H1 (cell line): Measurements from ENCODE around the gene BNC2. TPM values are rescaled to one million over a fixed set of nuclear protein-coding genes. Genes with fewer than 3 reads are reported as not detected.

Experiments
- CTCF ChIA-PET: fragments of 300-600 bp; sonication (Branson Sonifier 250); formaldehyde crosslinking; loops from one replicate; lab custom pipeline; 2021; ENCODE audit not compliant: partially characterized antibody; lab: Charles Lee
- POLR2A ChIA-PET: fragments of 300-600 bp; sonication (Branson Sonifier 250); formaldehyde crosslinking; loops from one replicate; lab custom pipeline; 2021; ENCODE audit warnings: inconsistent platforms; ENCODE audit not compliant: partially characterized antibody; lab: Charles Lee
- DNase-seq, 2 experiments: peaks; one replicate each; pipeline versions ENCODE4 v3.0.0 to v3.0.0-alpha.2; 2010 to 2022; ENCODE audit warnings: low spot score in 2 of 2, low read depth in 1 of 2, mixed read lengths in 1 of 2
- FAIRE-seq: peaks from 2 replicates; lab custom pipeline; 2011; peaks lifted over from hg19 to GRCh38; lab: Jason Lieb, UNC
- H2AFZ ChIP-seq: 2 replicates; pipeline ENCODE4 v1.8.1; 2012; ENCODE audit warnings: low read length, inconsistent platforms
- H2AK5ac ChIP-seq: 2 replicates; pipeline ENCODE4 v1.6.1; 2013; ENCODE audit warnings: low read depth, low read length
- H2BK120ac ChIP-seq: replicated peaks from 2 replicates; pipeline ENCODE3; 2013; ENCODE audit warnings: low read depth, low read length, inconsistent platforms
- H2BK12ac ChIP-seq: 2 replicates; pipeline ENCODE4 v1.6.1; 2013; ENCODE audit warnings: low read depth, low read length
- H2BK15ac ChIP-seq: 2 replicates; pipeline ENCODE4 v1.6.1; 2013; ENCODE audit warnings: low read length
- H2BK20ac ChIP-seq: 2 replicates; pipeline ENCODE4 v1.6.1; 2013; ENCODE audit warnings: low read length
- H2BK5ac ChIP-seq: 2 replicates; pipeline ENCODE4 v1.6.1; 2013; ENCODE audit warnings: low read depth, low read length
- H3K14ac ChIP-seq: 2 replicates; pipeline ENCODE4 v1.6.1; 2013; ENCODE audit warnings: inconsistent platforms; ENCODE audit not compliant: insufficient read length
- H3K18ac ChIP-seq: 2 replicates; pipeline ENCODE4 v1.6.1; 2013; ENCODE audit warnings: low read length; ENCODE audit errors: extremely low read depth
- H3K23ac ChIP-seq: 2 replicates; pipeline ENCODE4 v1.6.1; 2013; ENCODE audit warnings: inconsistent platforms; ENCODE audit not compliant: insufficient read length
- H3K23me2 ChIP-seq: 2 replicates; pipeline ENCODE4 v1.6.1; 2013; ENCODE audit warnings: low read depth, low read length
- H3K27ac ChIP-seq: 2 replicates; pipeline ENCODE4 v1.6.1; 2011; ENCODE audit warnings: low read depth, low read length, inconsistent platforms
- H3K27me3 ChIP-seq, 4 experiments: replicated peaks in 1 of 4; 1 replicate in 1 of 4; 2 replicates in 3 of 4; pipeline versions ENCODE4 v1.6.1 to v1.8.1; 2011 to 2013; ENCODE audit warnings: low read length in 3 of 4, mild to moderate bottlenecking in 3 of 4, inconsistent platforms in 2 of 4, mixed read lengths in 2 of 4, moderate library complexity in 1 of 4; ENCODE audit not compliant: control insufficient read depth in 3 of 4, insufficient read depth in 3 of 4; ENCODE audit errors: extremely low read depth in 1 of 4
- H3K36me3 ChIP-seq, 4 experiments: 2 replicates each; pipeline versions ENCODE4 v1.6.1 to v1.8.1; 2011 to 2013; ENCODE audit warnings: mild to moderate bottlenecking in 4 of 4, low read length in 3 of 4, moderate library complexity in 2 of 4, control low read depth in 1 of 4, inconsistent platforms in 1 of 4; ENCODE audit not compliant: insufficient read depth in 4 of 4, control insufficient read depth in 2 of 4
- H3K4ac ChIP-seq: replicated peaks from 2 replicates; pipeline ENCODE3; 2013; ENCODE audit warnings: low read length, low read depth, mixed read lengths, inconsistent platforms; ENCODE audit not compliant: insufficient read length
- H3K4me1 ChIP-seq, 4 experiments: replicated peaks in 1 of 4; 1 replicate in 1 of 4; 2 replicates in 3 of 4; pipeline versions ENCODE4 v1.6.1 to v1.8.1; 2011 to 2013; ENCODE audit warnings: low read length in 3 of 4, inconsistent platforms in 2 of 4, mixed read lengths in 1 of 4; ENCODE audit not compliant: insufficient read depth in 4 of 4, control insufficient read depth in 3 of 4
- H3K4me2 ChIP-seq, 2 experiments: 2 replicates each; pipeline versions ENCODE4 v1.6.1 to v1.8.1; 2011 to 2013; ENCODE audit warnings: low read depth in 2 of 2, low read length in 2 of 2, control low read depth in 1 of 2, inconsistent platforms in 1 of 2, mild to moderate bottlenecking in 1 of 2; ENCODE audit not compliant: insufficient read depth in 1 of 2
- H3K4me3 ChIP-seq, 4 experiments: fragments of 200-600, 300-600 bp in 1 of 4; sonication (generic), shearing (Covaris generic), sonication (Bioruptor Twin) in 1 of 4; 2 replicates each; pipeline versions ENCODE4 v1.5.1 to v1.8.1; 2011 to 2016; ENCODE audit warnings: low read length in 4 of 4, low read depth in 3 of 4, control low read depth in 2 of 4, inconsistent platforms in 2 of 4, mild to moderate bottlenecking in 2 of 4, mixed read lengths in 1 of 4, moderate library complexity in 1 of 4; ENCODE audit not compliant: insufficient read depth in 2 of 4; ENCODE audit errors: extremely low read depth in 1 of 4
- H3K56ac ChIP-seq: replicated peaks from 2 replicates; pipeline ENCODE3; 2013; ENCODE audit warnings: low read depth, mild to moderate bottlenecking, mixed read lengths, low read length, inconsistent platforms; ENCODE audit not compliant: insufficient read length
- H3K79me1 ChIP-seq: 2 replicates; pipeline ENCODE4 v1.6.1; 2013; ENCODE audit warnings: low read depth, low read length, control low read depth
- H3K79me2 ChIP-seq, 2 experiments: 2 replicates each; pipeline versions ENCODE4 v1.6.1 to v1.8.1; 2012 to 2013; ENCODE audit warnings: low read length in 2 of 2, mild to moderate bottlenecking in 2 of 2, inconsistent platforms in 1 of 2; ENCODE audit not compliant: insufficient read depth in 2 of 2, control insufficient read depth in 1 of 2
- H3K9ac ChIP-seq, 4 experiments: replicated peaks in 1 of 4; 1 replicate in 1 of 4; 2 replicates in 3 of 4; pipeline versions ENCODE4 v1.6.1 to v1.8.1; 2011 to 2013; ENCODE audit warnings: low read depth in 3 of 4, low read length in 3 of 4, control low read depth in 2 of 4, mild to moderate bottlenecking in 2 of 4, moderate library complexity in 2 of 4, inconsistent platforms in 1 of 4; ENCODE audit errors: extremely low read depth in 1 of 4
- H3K9me3 ChIP-seq, 2 experiments: 2 replicates each; pipeline versions ENCODE4 v1.6.1 to v1.8.1; 2012 to 2013; ENCODE audit warnings: mild to moderate bottlenecking in 2 of 2, moderate library complexity in 2 of 2, control low read depth in 1 of 2, inconsistent platforms in 1 of 2, low read depth in 1 of 2, low read length in 1 of 2, mixed read lengths in 1 of 2; ENCODE audit not compliant: insufficient read depth in 2 of 2
- H4K20me1 ChIP-seq, 2 experiments: replicated peaks in 1 of 2; 2 replicates each; pipeline versions ENCODE3 to v1.8.1; 2011 to 2013; ENCODE audit warnings: inconsistent platforms in 2 of 2, low read length in 2 of 2, mild to moderate bottlenecking in 1 of 2; ENCODE audit not compliant: insufficient read depth in 2 of 2, control insufficient read depth in 1 of 2
- H4K5ac ChIP-seq: 2 replicates; pipeline ENCODE4 v1.6.1; 2013; ENCODE audit warnings: low read length, low read depth, mixed read lengths, inconsistent platforms; ENCODE audit not compliant: insufficient read length
- H4K8ac ChIP-seq: 2 replicates; pipeline ENCODE4 v1.8.0; 2013; ENCODE audit warnings: mild to moderate bottlenecking, moderate library complexity, low read length, inconsistent platforms; ENCODE audit not compliant: insufficient read depth; ENCODE audit errors: extremely low read depth
- H4K91ac ChIP-seq: replicated peaks from 2 replicates; pipeline ENCODE3; 2013; ENCODE audit warnings: low read length, mixed read lengths, inconsistent platforms; ENCODE audit not compliant: insufficient read length
- ATF3 ChIP-seq: IDR thresholded peaks from 2 replicates; pipeline ENCODE4 v1.6.1; 2011; ENCODE audit warnings: low read depth, mild to moderate bottlenecking, low read length; ENCODE audit not compliant: insufficient read depth
- BCL11A ChIP-seq, 2 experiments: IDR thresholded peaks; one replicate each; pipeline ENCODE4 v1.6.1; 2011; ENCODE audit warnings: low read depth in 2 of 2, low read length in 2 of 2, mild to moderate bottlenecking in 2 of 2
- JUND ChIP-seq: IDR thresholded peaks from 2 replicates; pipeline ENCODE4 v1.6.1; 2011; ENCODE audit warnings: mild to moderate bottlenecking, improper control_type of control experiment, low read length
- WGBS, 2 experiments: shearing (Covaris generic) in 1 of 2; methylation state at CpG; one replicate each; pipeline versions ENCODE4 v1.1.6 to v1.1.7; 2013 to 2015; ENCODE audit warnings: low lambda C conversion rate in 2 of 2, mixed read lengths in 2 of 2, inconsistent platforms in 1 of 2, low coverage in 1 of 2, missing lambda C conversion rate in 1 of 2; ENCODE audit not compliant: insufficient replicate concordance in 2 of 2, insufficient coverage in 1 of 2, insufficient read length in 1 of 2; ENCODE audit errors: extremely low coverage in 1 of 2, missing lambda C conversion rate in 1 of 2; 5-methylcytosine and 5-hydroxymethylcytosine counted together
- polyA plus RNA-seq, 7 experiments: library from polyadenylated mRNA; depleted of rRNA in 3 of 7; stranded (reverse) in 5 of 7; unstranded in 2 of 7; fragments of >200 nt in 5 of 7; fragments of 200-250 nt in 2 of 7; gene quantifications; 1 replicate in 5 of 7; 2 replicates in 1 of 7; 4 replicates in 1 of 7; pipeline versions ENCODE4 v1.2.1 to v1.2.3, GENCODE V29; 2011 to 2013; ENCODE audit warnings: missing spikeins in 2 of 7, mixed read lengths in 2 of 7
- total RNA-seq: library from RNA; stranded (reverse); fragmentation: NEBNext Ultra II Directional; extraction: Animal tissue kit (Norgen Biotek cat#: 25700); gene quantifications from 2 replicates; pipeline ENCODE4 v1.2.1, GENCODE V29; 2021

Gene BNC2
- total and polyA plus RNA-seq, 2 of the 8 experiments (the other 6 are each of a cell fraction or from before 2014, with no cell fraction given): 16.0 to 26.8 TPM

DNA sequence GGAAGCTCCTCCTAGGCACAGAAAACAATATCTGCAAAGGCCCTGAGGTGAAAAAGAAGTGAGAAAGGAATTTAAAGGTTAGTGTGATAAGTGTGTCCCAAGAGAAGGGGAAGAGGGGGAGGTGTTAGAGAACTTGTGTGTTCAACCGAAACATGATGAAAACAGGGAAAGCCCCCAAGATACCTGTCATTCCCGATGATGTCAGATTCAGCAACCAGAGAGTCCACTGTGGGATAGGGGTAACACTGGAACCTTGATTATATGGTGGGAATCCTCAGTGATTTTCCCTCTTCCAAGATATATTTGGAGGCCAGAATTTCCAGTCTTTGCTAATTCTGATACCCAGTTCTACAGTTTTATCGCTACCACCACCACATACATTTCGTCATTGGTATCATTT, 15.5 kb upstream of the BNC2 start:
- no peak overlapping the region for H2BK15ac ChIP-seq
- H3K27ac ChIP-seq: no peak overlapping the region
- H2AFZ ChIP-seq: peak overlapping the region; percentile 67; the same call in 1 of the 2 replicates
- H4K5ac ChIP-seq: no peak overlapping the region
- no peak overlapping the region for H2BK20ac ChIP-seq
- WGBS, 2 experiments: 87% methylated on average over 4 of the region's 4 CpGs; no CpG with 5 or more reads in 1 of the 2 experiments
- H4K20me1 ChIP-seq: no peaks in the 10 kb centered on the region
- H3K18ac ChIP-seq: no peak overlapping the region
- no peak overlapping the region for H3K9ac ChIP-seq
- H3K4ac ChIP-seq: no peak overlapping the region
- no peaks in the 10 kb centered on the region; a peak in 1 of 7 replicates for H3K27me3 ChIP-seq
- POLR2A ChIA-PET: no interaction called here
- no peaks in the 10 kb centered on the region for H3K79me1 ChIP-seq
- H2BK5ac ChIP-seq: no peak overlapping the region
- no peak overlapping the region for H3K56ac ChIP-seq
- H2BK12ac ChIP-seq: no peak overlapping the region
- H2BK120ac ChIP-seq: no peak overlapping the region
- DNase-seq (no peak), FAIRE-seq (no peak)
- no peaks in the 10 kb centered on the region for H3K36me3 ChIP-seq
- no peak overlapping the region for H4K91ac ChIP-seq
- H3K9me3 ChIP-seq: peaks cover 0 to 3% of the 10 kb centered on the region in 2 experiments; a peak in 2 of 4 replicates
- H3K23ac ChIP-seq: no peak overlapping the region
- CTCF ChIA-PET: no interaction called here
- no peak overlapping the region for H3K4me3 ChIP-seq
- H3K4me2 ChIP-seq: no peak overlapping the region
- H4K8ac ChIP-seq: no peak overlapping the region
- H3K4me1 ChIP-seq: no peaks in the 10 kb centered on the region
- no peaks in the 10 kb centered on the region for H3K79me2 ChIP-seq
- no peak overlapping the region for H3K14ac ChIP-seq
- no peak overlapping the region for H2AK5ac ChIP-seq
- 0 out of 2 replicates have a peak, but pooled peaks cover 2% of the 10 kb centered on the region for H3K23me2 ChIP-seq
- TF ChIP-seq ATF3: no peak
- no peak for TF ChIP-seq BCL11A (IDR thresholded peaks at IDR 0.05; ENCODE audit: low read depth in 2 of 2, low read length in 2 of 2)
- no peak for TF ChIP-seq JUND
